Lower leg skin (tissue), 3 donors: Measurements from ENCODE around the gene MTFR1L.

ENCODE experiments used
- POLR2A ChIP-seq, 2 donors: fragments of 450-650 bp; IDR thresholded peaks; one replicate each; pipeline ENCODE4 v1.6.1; 2016 to 2017; ENCODE audit warnings: antibody characterized with exemption in 2 of 2, mild to moderate bottlenecking in 1 of 2, moderate library complexity in 1 of 2
- TF ChIP-seq, protein P1 (sequence below), 3 donors: fragments of 450-650 bp; IDR thresholded peaks; one replicate each; pipeline ENCODE4 v1.5.1; 2016; ENCODE audit warnings: antibody characterized with exemption in 3 of 3, mild to moderate bottlenecking in 3 of 3, moderate library complexity in 2 of 3

DNA sequence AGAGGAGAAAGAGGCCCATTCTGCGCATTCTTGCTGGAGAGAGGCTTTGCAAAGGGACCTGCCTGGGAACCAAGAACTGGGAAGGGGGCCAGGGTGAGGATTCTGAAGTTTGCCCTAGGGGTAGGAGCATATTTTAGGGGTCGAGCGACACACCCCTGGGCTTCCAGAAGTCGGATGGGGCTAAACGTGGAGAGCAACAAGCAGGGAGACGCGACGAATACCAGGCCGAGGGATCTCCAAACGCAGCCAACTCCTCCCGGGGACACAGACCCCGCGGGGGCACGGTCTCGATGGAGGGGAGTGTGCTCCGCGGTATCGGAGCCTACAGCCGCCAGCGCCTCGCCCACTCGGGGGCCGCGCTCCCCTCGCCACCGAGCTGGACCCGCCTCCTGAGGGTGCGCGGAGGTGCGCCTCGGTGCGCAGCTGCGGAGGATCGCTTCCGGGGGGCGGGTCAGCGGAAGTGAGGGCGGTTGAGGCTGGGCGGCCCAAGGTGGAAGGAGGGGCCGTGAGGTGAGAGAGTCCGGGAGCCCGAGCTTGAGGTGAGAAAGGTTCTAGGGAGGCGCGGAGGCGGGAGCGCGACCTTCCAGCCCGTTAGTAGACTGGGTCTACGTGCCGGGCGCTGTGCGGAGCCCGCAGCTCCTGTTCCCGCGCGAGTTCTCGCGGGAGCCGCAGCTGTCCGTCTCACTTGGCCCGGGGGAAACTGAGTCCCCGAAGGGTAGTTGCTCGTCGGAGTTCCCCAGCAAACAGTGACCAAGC is at the start of gene MTFR1L:
- TF ChIP-seq, protein P1, sequence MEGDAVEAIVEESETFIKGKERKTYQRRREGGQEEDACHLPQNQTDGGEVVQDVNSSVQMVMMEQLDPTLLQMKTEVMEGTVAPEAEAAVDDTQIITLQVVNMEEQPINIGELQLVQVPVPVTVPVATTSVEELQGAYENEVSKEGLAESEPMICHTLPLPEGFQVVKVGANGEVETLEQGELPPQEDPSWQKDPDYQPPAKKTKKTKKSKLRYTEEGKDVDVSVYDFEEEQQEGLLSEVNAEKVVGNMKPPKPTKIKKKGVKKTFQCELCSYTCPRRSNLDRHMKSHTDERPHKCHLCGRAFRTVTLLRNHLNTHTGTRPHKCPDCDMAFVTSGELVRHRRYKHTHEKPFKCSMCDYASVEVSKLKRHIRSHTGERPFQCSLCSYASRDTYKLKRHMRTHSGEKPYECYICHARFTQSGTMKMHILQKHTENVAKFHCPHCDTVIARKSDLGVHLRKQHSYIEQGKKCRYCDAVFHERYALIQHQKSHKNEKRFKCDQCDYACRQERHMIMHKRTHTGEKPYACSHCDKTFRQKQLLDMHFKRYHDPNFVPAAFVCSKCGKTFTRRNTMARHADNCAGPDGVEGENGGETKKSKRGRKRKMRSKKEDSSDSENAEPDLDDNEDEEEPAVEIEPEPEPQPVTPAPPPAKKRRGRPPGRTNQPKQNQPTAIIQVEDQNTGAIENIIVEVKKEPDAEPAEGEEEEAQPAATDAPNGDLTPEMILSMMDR (IDR thresholded peaks at IDR 0.05): no peak
- peak in 1 of 2 donors; percentile 60 for TF ChIP-seq POLR2A (IDR thresholded peaks at IDR 0.05)
